GM23338 (cell line): ENCODE measurements around the gene RAB11FIP2. TPM values are rescaled to one million over a fixed set of nuclear protein-coding genes. Genes with fewer than 3 reads are reported as not detected.

ENCODE experiments used
- ATAC-seq: fragments of 200-7000 bp; cut with Tn5 transposase; 3 replicates; pipeline ENCODE4 v1.9.1; 2020
- DNase-seq: peaks from one replicate; pipeline ENCODE4 v3.0.0-alpha.2; 2015; ENCODE audit warnings: low spot score
- H2AFZ ChIP-seq: fragments of 200-600 bp; sonication (generic); 2 replicates; pipeline ENCODE4 v1.8.0; 2016; ENCODE audit warnings: antibody characterized with exemption, mild to moderate bottlenecking, moderate library complexity
- H3F3A ChIP-seq: fragments of 200-600 bp; sonication (generic); replicated peaks from 2 replicates; pipeline ENCODE4 v1.8.0; 2017; ENCODE audit warnings: antibody characterized with exemption, mixed run types, low read depth
- H3K27ac ChIP-seq: fragments of 200-600 bp; sonication (generic); 2 replicates; pipeline ENCODE4 v1.6.1; 2016; ENCODE audit warnings: low read depth
- H3K27me3 ChIP-seq: fragments of 200-600 bp; sonication (generic); 2 replicates; pipeline ENCODE4 v1.8.0; 2016; ENCODE audit warnings: mild to moderate bottlenecking, mixed run types, moderate library complexity; ENCODE audit not compliant: insufficient read depth
- H3K36me3 ChIP-seq: fragments of 200-600 bp; sonication (generic); 2 replicates; pipeline ENCODE4 v1.8.0; 2016; ENCODE audit warnings: mild to moderate bottlenecking; ENCODE audit not compliant: insufficient read depth
- H3K4me1 ChIP-seq: fragments of 200-600 bp; sonication (generic); 2 replicates; pipeline ENCODE4 v1.8.0; 2016; ENCODE audit warnings: mild to moderate bottlenecking, moderate library complexity; ENCODE audit not compliant: insufficient read depth
- H3K4me2 ChIP-seq: fragments of 200-600 bp; sonication (generic); 2 replicates; pipeline ENCODE4 v1.7.1; 2017; ENCODE audit warnings: mixed run types
- H3K4me3 ChIP-seq: fragments of 200-600 bp; sonication (generic); 2 replicates; pipeline ENCODE4 v1.6.1; 2016; ENCODE audit warnings: mixed run types
- H3K79me2 ChIP-seq: fragments of 200-600 bp; sonication (generic); replicated peaks from 2 replicates; pipeline ENCODE4 v1.8.0; 2017; ENCODE audit warnings: mild to moderate bottlenecking; ENCODE audit not compliant: insufficient read depth
- H3K9me2 ChIP-seq: fragments of 200-600 bp; sonication (generic); 2 replicates; pipeline ENCODE4 v1.8.0; 2017; ENCODE audit not compliant: insufficient read depth
- H4K20me1 ChIP-seq: fragments of 200-600 bp; sonication (generic); replicated peaks from 2 replicates; pipeline ENCODE4 v1.8.0; 2017; ENCODE audit warnings: mild to moderate bottlenecking; ENCODE audit not compliant: insufficient read depth
- H3K27ac Mint-ChIP-seq: 2 replicates; pipeline ENCODE4 v1.8.0; 2020; ENCODE audit warnings: inconsistent platforms, mild to moderate bottlenecking, moderate library complexity, mixed read lengths
- H3K27me3 Mint-ChIP-seq: 3 replicates; pipeline ENCODE4 v1.8.0; 2022; ENCODE audit warnings: low read depth, mild to moderate bottlenecking, moderate library complexity, mixed read lengths, inconsistent platforms; ENCODE audit not compliant: insufficient read depth, poor library complexity
- H3K36me3 Mint-ChIP-seq: 3 replicates; pipeline ENCODE4 v1.8.0; 2021; ENCODE audit warnings: low read depth, mild to moderate bottlenecking, inconsistent platforms, moderate library complexity, mixed read lengths
- H3K4me1 Mint-ChIP-seq: 3 replicates; pipeline ENCODE4 v1.8.0; 2020; ENCODE audit warnings: mild to moderate bottlenecking, inconsistent platforms, mixed read lengths
- H3K4me3 Mint-ChIP-seq: 3 replicates; pipeline ENCODE4 v1.8.0; 2021; ENCODE audit warnings: moderate library complexity, mild to moderate bottlenecking, inconsistent platforms, mixed read lengths
- H3K9me3 Mint-ChIP-seq: 3 replicates; pipeline ENCODE4 v1.8.0; 2020; ENCODE audit warnings: moderate library complexity, mild to moderate bottlenecking, inconsistent platforms, mixed read lengths
- CTCF ChIP-seq, 2 experiments: fragments of 200-600 bp in 1 of 2; sonication (generic) in 1 of 2; conservative IDR thresholded peaks; 2 replicates each; pipeline versions ENCODE4 v1.5.1 to v1.6.1; 2016 to 2017; ENCODE audit warnings: antibody characterized with exemption in 2 of 2, low read depth in 2 of 2, mild to moderate bottlenecking in 2 of 2, moderate library complexity in 1 of 2
- ETS1 ChIP-seq: IDR thresholded peaks from 2 replicates; pipeline ENCODE4 v1.6.1; 2016; ENCODE audit warnings: antibody characterized with exemption
- EZH2phosphoT487 ChIP-seq: fragments of 200-600 bp; sonication (generic); IDR thresholded peaks from one replicate; pipeline ENCODE4 v1.8.1; 2018; ENCODE audit warnings: antibody characterized with exemption; ENCODE audit not compliant: unreplicated experiment
- NANOG ChIP-seq: IDR thresholded peaks from 2 replicates; pipeline ENCODE4 v1.6.1; 2016; ENCODE audit warnings: antibody characterized with exemption, borderline replicate concordance
- POLR2AphosphoS5 ChIP-seq: IDR thresholded peaks from 2 replicates; pipeline ENCODE4 v1.6.1; 2016; ENCODE audit warnings: antibody characterized with exemption, low read depth
- REST ChIP-seq: IDR thresholded peaks from one replicate; pipeline ENCODE4 v1.6.1; 2018; ENCODE audit warnings: antibody characterized with exemption; ENCODE audit not compliant: unreplicated experiment
- ZNF114 ChIP-seq: fragments of 250-450 bp; sonication (Bioruptor Pico); IDR thresholded peaks from 2 replicates; pipeline ENCODE4 v1.5.0; 2020; ENCODE audit warnings: mild to moderate bottlenecking, moderate library complexity
- polyA plus RNA-seq: library from polyadenylated mRNA; unstranded; fragments of >200 nt; fragmentation: Nextera tagmentation; extraction: Ambion mirVana; gene quantifications from 2 replicates; pipeline ENCODE4 v1.2.1, GENCODE V29; 2016
- total RNA-seq: library from RNA; depleted of rRNA; stranded (reverse); fragments of >200 nt; shearing (Covaris generic); gene quantifications from 2 replicates; pipeline ENCODE4 v1.2.3, GENCODE V29; 2014

RAB11FIP2 gene
- total and polyA plus RNA-seq, 2 experiments from 2014 or later = 16.1 to 17.6 TPM

- H3F3A ChIP-seq = no peaks in the 10 kb centered on the region
- H3K4me3 Mint-ChIP-seq = no peak overlapping the region
- no peak overlapping the region for H2AFZ ChIP-seq
- H3K4me3 ChIP-seq = no peak overlapping the region
- H3K79me2 ChIP-seq = no peaks in the 10 kb centered on the region
- no peak overlapping the region for H3K4me2 ChIP-seq
- no peaks in the 10 kb centered on the region for H3K9me3 Mint-ChIP-seq
- DNase-seq (no peak), ATAC-seq (no peak)
- peaks cover 2% of the 10 kb centered on the region for H3K27me3 Mint-ChIP-seq
- TF ChIP-seq EZH2phosphoT487 = no peak
- TF ChIP-seq CTCF (conservative IDR thresholded peaks at IDR 0.05; ENCODE audit: low read depth in 2 of 2) = no peak
- no peak for TF ChIP-seq NANOG
- TF ChIP-seq REST = no peak
- TF ChIP-seq POLR2AphosphoS5 = no peak
- TF ChIP-seq ZNF114 (CRISPR knock-in tag) = no peak
- TF ChIP-seq ETS1 = no peak
- peaks cover 7% of the 10 kb centered on the region; the same call in 1 of the 2 replicates for H3K4me1 ChIP-seq
- H3K27ac ChIP-seq = no peak overlapping the region
- no peaks in the 10 kb centered on the region for H3K36me3 Mint-ChIP-seq
- no peaks in the 10 kb centered on the region for H3K36me3 ChIP-seq
- no peaks in the 10 kb centered on the region for H3K27me3 ChIP-seq
- H3K27ac Mint-ChIP-seq = 0 out of 2 replicates have a peak overlapping the region, but pooled peaks have one; percentile 32
- H3K9me2 ChIP-seq = no peaks in the 10 kb centered on the region
- H4K20me1 ChIP-seq = no peaks in the 10 kb centered on the region
- peaks cover 32% of the 10 kb centered on the region for H3K4me1 Mint-ChIP-seq
Measured at GRCh38 chr10:118012952-118013525, 33.7 kb downstream of the RAB11FIP2 start.

- H3K36me3 Mint-ChIP-seq = no peaks in the 10 kb centered on the region; the same call in 2 of the 3 replicates
- H3K4me1 Mint-ChIP-seq = peaks cover 2% of the 10 kb centered on the region
- H3K27ac ChIP-seq = no peak overlapping the region
- H2AFZ ChIP-seq = no peak overlapping the region
- H3K36me3 ChIP-seq = no peaks in the 10 kb centered on the region
- no peaks in the 10 kb centered on the region for H3K9me3 Mint-ChIP-seq
- no peaks in the 10 kb centered on the region for H4K20me1 ChIP-seq
- no peak overlapping the region for H3K4me3 ChIP-seq
- no peaks in the 10 kb centered on the region for H3F3A ChIP-seq
- H3K4me3 Mint-ChIP-seq = no peak overlapping the region
- no peak for DNase-seq
- ATAC-seq = no peak
- no peak overlapping the region for H3K4me2 ChIP-seq
- no peaks in the 10 kb centered on the region for H3K27me3 Mint-ChIP-seq
- no peaks in the 10 kb centered on the region for H3K9me2 ChIP-seq
- H3K27me3 ChIP-seq = no peaks in the 10 kb centered on the region
- H3K27ac Mint-ChIP-seq = no peak overlapping the region
- H3K4me1 ChIP-seq = no peaks in the 10 kb centered on the region
- no peaks in the 10 kb centered on the region for H3K79me2 ChIP-seq
- TF ChIP-seq REST = no peak
Measured at GRCh38 chr10:118007773-118008172, 39.0 kb downstream of the RAB11FIP2 start.
